ENCODE results near the gene CTAGE1. TPM values are rescaled to one million over a fixed set of nuclear protein-coding genes. Genes with fewer than 3 reads are reported as not detected.
A peak's percentile ranks its signal among the peaks of the same experiment; 100 is the strongest.

The CTAGE1 gene
- total and polyA plus RNA-seq, 2 donors (not counting 1 experiment from before 2014, with no cell fraction given), result under 0.01 TPM; not detected in 1

GRCh38 chr18:22423878-22424564 is 6.3 kb upstream of the CTAGE1 start:
- no peaks in the 10 kb centered on the region for H4K20me1 ChIP-seq (ENCODE audit: control insufficient read depth, extremely low read depth, insufficient read depth, low read length)
- no peaks in the 10 kb centered on the region for H3K36me3 ChIP-seq (ENCODE audit: control insufficient read depth, insufficient read depth, low read length)
- no peak overlapping the region for H3K4me2 ChIP-seq (ENCODE audit: extremely low read depth, insufficient read depth, low read length)
- H3K4me3 ChIP-seq (replicated peaks in 1 of 4; ENCODE audit: control extremely low read depth in 1 of 4, insufficient read depth in 1 of 4, low read depth in 3 of 4, low read length in 4 of 4), result no peak overlapping the region
- H3K9ac ChIP-seq (ENCODE audit: insufficient read depth, low read length), result no peak overlapping the region
- H3K27me3 ChIP-seq (ENCODE audit: control insufficient read depth, insufficient read depth, low read length), result no peaks in the 10 kb centered on the region
- H3K27ac ChIP-seq (ENCODE audit: insufficient read depth, low read length), result no peak overlapping the region
- no peaks in the 10 kb centered on the region for H3K4me1 ChIP-seq (ENCODE audit: control insufficient read depth, extremely low read depth, insufficient read depth, low read length)
- no peak overlapping the region for H2AFZ ChIP-seq (ENCODE audit: low read length)
- H3K79me2 ChIP-seq (ENCODE audit: control insufficient read depth, insufficient read depth, low read length), result no peaks in the 10 kb centered on the region
- DNase-seq (ENCODE audit: low read depth in 2 of 2), result no peak
- TF ChIP-seq EZH2 (IDR thresholded peaks at IDR 0.05; ENCODE audit: low read length, missing control alignments) (no peak), CTCF (conservative IDR thresholded peaks at IDR 0.05 in 1 of 2, IDR thresholded peaks at IDR 0.05 in 1 of 2; ENCODE audit: low read depth in 1 of 2, low read length in 2 of 2) (no peak)
- no peaks in the 10 kb centered on the region for H3K9me3 ChIP-seq (ENCODE audit: control insufficient read depth, insufficient read depth, low read depth, low read length)

GRCh38 chr18:22422909-22423548 is 5.3 kb upstream of the CTAGE1 start:
- no peaks in the 10 kb centered on the region for H3K27me3 ChIP-seq (ENCODE audit: control insufficient read depth, insufficient read depth, low read length)
- no peaks in the 10 kb centered on the region for H3K4me1 ChIP-seq (ENCODE audit: control insufficient read depth, extremely low read depth, insufficient read depth, low read length)
- no peaks in the 10 kb centered on the region for H3K9me3 ChIP-seq (ENCODE audit: control insufficient read depth, insufficient read depth, low read depth, low read length)
- DNase-seq (ENCODE audit: low read depth in 2 of 2), result peak; percentile 46 to 76
- H3K4me2 ChIP-seq (ENCODE audit: extremely low read depth, insufficient read depth, low read length), result peak overlapping the region; percentile 19
- no peaks in the 10 kb centered on the region for H4K20me1 ChIP-seq (ENCODE audit: control insufficient read depth, extremely low read depth, insufficient read depth, low read length)
- no peaks in the 10 kb centered on the region for H3K36me3 ChIP-seq (ENCODE audit: control insufficient read depth, insufficient read depth, low read length)
- H3K9ac ChIP-seq (ENCODE audit: insufficient read depth, low read length), result no peak overlapping the region
- H3K4me3 ChIP-seq (replicated peaks in 1 of 4; ENCODE audit: control extremely low read depth in 1 of 4, insufficient read depth in 1 of 4, low read depth in 3 of 4, low read length in 4 of 4), result no peak overlapping the region
- TF ChIP-seq CTCF (conservative IDR thresholded peaks at IDR 0.05 in 1 of 2, IDR thresholded peaks at IDR 0.05 in 1 of 2; ENCODE audit: low read depth in 1 of 2, low read length in 2 of 2), result no peak
- TF ChIP-seq EZH2 (IDR thresholded peaks at IDR 0.05; ENCODE audit: low read length, missing control alignments), result no peak
- peak overlapping the region; percentile 43 for H2AFZ ChIP-seq (ENCODE audit: low read length)
- no peak overlapping the region for H3K27ac ChIP-seq (ENCODE audit: insufficient read depth, low read length)
- H3K79me2 ChIP-seq (ENCODE audit: control insufficient read depth, insufficient read depth, low read length), result no peaks in the 10 kb centered on the region

- no peaks in the 10 kb centered on the region for H4K20me1 ChIP-seq (ENCODE audit: control insufficient read depth, extremely low read depth, insufficient read depth, low read length)
- H3K4me2 ChIP-seq (ENCODE audit: extremely low read depth, insufficient read depth, low read length), result no peak overlapping the region
- no peak overlapping the region for H3K27ac ChIP-seq (ENCODE audit: insufficient read depth, low read length)
- no peaks in the 10 kb centered on the region for H3K36me3 ChIP-seq (ENCODE audit: control insufficient read depth, insufficient read depth, low read length)
- no peaks in the 10 kb centered on the region for H3K27me3 ChIP-seq (ENCODE audit: control insufficient read depth, insufficient read depth, low read length)
- no peak for TF ChIP-seq CTCF (conservative IDR thresholded peaks at IDR 0.05 in 1 of 2, IDR thresholded peaks at IDR 0.05 in 1 of 2; ENCODE audit: low read depth in 1 of 2, low read length in 2 of 2)
- no peak for TF ChIP-seq EZH2 (IDR thresholded peaks at IDR 0.05; ENCODE audit: low read length, missing control alignments)
- DNase-seq (ENCODE audit: low read depth in 2 of 2), result no peak
- H2AFZ ChIP-seq (ENCODE audit: low read length), result no peak overlapping the region
- H3K9ac ChIP-seq (ENCODE audit: insufficient read depth, low read length), result no peak overlapping the region
- no peaks in the 10 kb centered on the region for H3K9me3 ChIP-seq (ENCODE audit: control insufficient read depth, insufficient read depth, low read depth, low read length)
- no peak overlapping the region for H3K4me3 ChIP-seq (replicated peaks in 1 of 4; ENCODE audit: control extremely low read depth in 1 of 4, insufficient read depth in 1 of 4, low read depth in 3 of 4, low read length in 4 of 4)
- no peaks in the 10 kb centered on the region for H3K79me2 ChIP-seq (ENCODE audit: control insufficient read depth, insufficient read depth, low read length)
- no peaks in the 10 kb centered on the region for H3K4me1 ChIP-seq (ENCODE audit: control insufficient read depth, extremely low read depth, insufficient read depth, low read length)
Observed at GRCh38 chr18:22420652-22421051, 2.9 kb upstream of the CTAGE1 start.
